Choroid plexus epithelial cell (primary cell): ENCODE results near the gene LOXL3.
A peak's percentile ranks its signal among the peaks of the same experiment; 100 is the strongest.

Experiments used
- DNase-seq: peaks from one replicate; pipeline ENCODE4 v3.0.0-alpha.2; 2010; ENCODE audit warnings: low read depth
- H3K4me3 ChIP-seq: 2 replicates; pipeline ENCODE4 v1.5.1; 2011; ENCODE audit warnings: low read depth, mild to moderate bottlenecking, control low read depth, low read length, moderate library complexity
- CTCF ChIP-seq: conservative IDR thresholded peaks from 2 replicates; pipeline ENCODE4 v1.5.1; 2011; ENCODE audit warnings: low read depth, mild to moderate bottlenecking, control low read depth, inconsistent platforms, low read length, moderate library complexity

LOXL3 gene

GRCh38 chr2:74533464-74533863 lies 20.3 kb downstream of the LOXL3 start:
- no peak for DNase-seq
- H3K4me3 ChIP-seq: no peak overlapping the region
- TF ChIP-seq CTCF: no peak

- peak; percentile 75 for DNase-seq
Measured at GRCh38 chr2:74532222-74532621, 21.5 kb downstream of the LOXL3 start.

GRCh38 chr2:74531666-74532065 lies 22.1 kb downstream of the LOXL3 start:
- no peak overlapping the region for H3K4me3 ChIP-seq
- TF ChIP-seq CTCF: no peak
- no peak for DNase-seq

More at GRCh38 chr2:74532222-74532621, 21.5 kb downstream of the LOXL3 start:
- TF ChIP-seq CTCF: no peak
- no peak overlapping the region for H3K4me3 ChIP-seq

GRCh38 chr2:74530239-74531187 lies 23.2 kb downstream of the LOXL3 start:
- DNase-seq: peak; percentile 54
- H3K4me3 ChIP-seq: peak overlapping the region; percentile 97
- no peak for TF ChIP-seq CTCF

GRCh38 chr2:74529357-74530238 lies 24.1 kb downstream of the LOXL3 start, which contains the start of the genes AUP1 and HTRA2:
Gene AUP1, minus strand, starts transcription at chr2:74529706. Its CDS starts 77 bp downstream, at chr2:74529629.
Gene HTRA2, plus strand, starts transcription at chr2:74529933. Its CDS starts 74 bp downstream, at chr2:74530007.
- peak within 1 kb of the TSS; percentile 97 for H3K4me3 ChIP-seq
- TF ChIP-seq CTCF: no peak

GRCh38 chr2:74528600-74529356 lies 25.0 kb downstream of the LOXL3 start:
- DNase-seq: no peak
- peak overlapping the region; percentile 97 for H3K4me3 ChIP-seq
- no peak for TF ChIP-seq CTCF

More at GRCh38 chr2:74529357-74530238, 24.1 kb downstream of the LOXL3 start, which contains the start of the genes AUP1 and HTRA2:
- DNase-seq: peak; percentile 100
